SK-N-SH treated with all-trans-retinoic acid at 6 μM for 48 hours (cell line): ENCODE results near the gene EHD1.

ENCODE experiments used
- ATAC-seq: fragments of 200-7000 bp; cut with Tn5 transposase; 3 replicates; pipeline ENCODE4 v1.9.1; 2020; ENCODE audit warnings: mild to moderate bottlenecking, moderate library complexity
- ARNTL ChIP-seq: fragments of 450-650 bp; formaldehyde crosslinking; IDR thresholded peaks from 2 replicates; pipeline ENCODE4 v1.5.0; 2020; ENCODE audit warnings: low read depth, mild to moderate bottlenecking, moderate library complexity, borderline replicate concordance
- BACH2 ChIP-seq: fragments of 250-450 bp; sonication (Bioruptor Pico); IDR thresholded peaks from 2 replicates; pipeline ENCODE4 v1.9.0; 2021; ENCODE audit warnings: mild to moderate bottlenecking, borderline replicate concordance
- CSDC2 ChIP-seq: fragments of 250-450 bp; sonication (Bioruptor Pico); IDR thresholded peaks from 2 replicates; pipeline ENCODE4 v1.5.0; 2020; ENCODE audit warnings: mild to moderate bottlenecking, moderate library complexity
- ISL1 ChIP-seq: fragments of 250-450 bp; sonication (Bioruptor Pico); IDR thresholded peaks from 2 replicates; pipeline ENCODE4 v2.1.2; 2022; ENCODE audit warnings: mild to moderate bottlenecking, moderate library complexity
- PPARA ChIP-seq: fragments of 250-450 bp; sonication (Bioruptor Pico); IDR thresholded peaks from 2 replicates; pipeline ENCODE4 v1.5.0; 2020; ENCODE audit warnings: mild to moderate bottlenecking, borderline replicate concordance
- RARB ChIP-seq: fragments of 250-450 bp; sonication (Bioruptor Pico); IDR thresholded peaks from 2 replicates; pipeline ENCODE4 v1.8.0; 2021; ENCODE audit warnings: mild to moderate bottlenecking, moderate library complexity
- TOX ChIP-seq: fragments of 250-450 bp; sonication (Bioruptor Pico); IDR thresholded peaks from 2 replicates; pipeline ENCODE4 v1.8.0; 2021; ENCODE audit warnings: mild to moderate bottlenecking, moderate library complexity, borderline replicate concordance
- ZC3H10 ChIP-seq: fragments of 250-450 bp; sonication (Bioruptor Pico); IDR thresholded peaks from 2 replicates; pipeline ENCODE4 v1.5.1; 2021; ENCODE audit warnings: mild to moderate bottlenecking, moderate library complexity
- ZFP3 ChIP-seq: fragments of 250-450 bp; sonication (Bioruptor Pico); IDR thresholded peaks from 2 replicates; pipeline ENCODE4 v1.5.0; 2020; ENCODE audit warnings: mild to moderate bottlenecking, moderate library complexity
- ZFP30 ChIP-seq: fragments of 450-650 bp; formaldehyde crosslinking; IDR thresholded peaks from 2 replicates; pipeline ENCODE4 v1.5.0; 2022; ENCODE audit warnings: mild to moderate bottlenecking, moderate library complexity
- ZNF565 ChIP-seq: fragments of 450-650 bp; formaldehyde crosslinking; conservative IDR thresholded peaks from 2 replicates; pipeline ENCODE4 v1.5.0; 2020; ENCODE audit warnings: low read depth, mild to moderate bottlenecking, moderate library complexity
- ZNF70 ChIP-seq: fragments of 450-650 bp; formaldehyde crosslinking; IDR thresholded peaks from 2 replicates; pipeline ENCODE4 v1.5.0; 2020; ENCODE audit warnings: mild to moderate bottlenecking, moderate library complexity
- ZNF8 ChIP-seq: fragments of 450-650 bp; formaldehyde crosslinking; IDR thresholded peaks from 2 replicates; pipeline ENCODE4 v1.5.0; 2020; ENCODE audit warnings: mild to moderate bottlenecking, moderate library complexity
- TF ChIP-seq, protein P1 (sequence below): fragments of 250-450 bp; sonication (Bioruptor Pico); IDR thresholded peaks from 2 replicates; pipeline ENCODE4 v1.8.0; 2020; ENCODE audit warnings: mild to moderate bottlenecking, moderate library complexity, borderline replicate concordance
- TF ChIP-seq, protein P2 (sequence below): fragments of 250-450 bp; sonication (Bioruptor Pico); IDR thresholded peaks from 2 replicates; pipeline ENCODE4 v1.5.1; 2021; ENCODE audit warnings: mild to moderate bottlenecking, moderate library complexity
- TF ChIP-seq, protein P3 (sequence below): fragments of 250-450 bp; sonication (Bioruptor Pico); IDR thresholded peaks from 2 replicates; pipeline ENCODE4 v1.5.1; 2020; ENCODE audit warnings: low read depth, mild to moderate bottlenecking, moderate library complexity
- TF ChIP-seq, protein P4 (sequence below): fragments of 250-450 bp; sonication (Bioruptor Pico); IDR thresholded peaks from 2 replicates; pipeline ENCODE4 v1.5.0; 2020; ENCODE audit warnings: mild to moderate bottlenecking, moderate library complexity

EHD1 gene

DNA sequence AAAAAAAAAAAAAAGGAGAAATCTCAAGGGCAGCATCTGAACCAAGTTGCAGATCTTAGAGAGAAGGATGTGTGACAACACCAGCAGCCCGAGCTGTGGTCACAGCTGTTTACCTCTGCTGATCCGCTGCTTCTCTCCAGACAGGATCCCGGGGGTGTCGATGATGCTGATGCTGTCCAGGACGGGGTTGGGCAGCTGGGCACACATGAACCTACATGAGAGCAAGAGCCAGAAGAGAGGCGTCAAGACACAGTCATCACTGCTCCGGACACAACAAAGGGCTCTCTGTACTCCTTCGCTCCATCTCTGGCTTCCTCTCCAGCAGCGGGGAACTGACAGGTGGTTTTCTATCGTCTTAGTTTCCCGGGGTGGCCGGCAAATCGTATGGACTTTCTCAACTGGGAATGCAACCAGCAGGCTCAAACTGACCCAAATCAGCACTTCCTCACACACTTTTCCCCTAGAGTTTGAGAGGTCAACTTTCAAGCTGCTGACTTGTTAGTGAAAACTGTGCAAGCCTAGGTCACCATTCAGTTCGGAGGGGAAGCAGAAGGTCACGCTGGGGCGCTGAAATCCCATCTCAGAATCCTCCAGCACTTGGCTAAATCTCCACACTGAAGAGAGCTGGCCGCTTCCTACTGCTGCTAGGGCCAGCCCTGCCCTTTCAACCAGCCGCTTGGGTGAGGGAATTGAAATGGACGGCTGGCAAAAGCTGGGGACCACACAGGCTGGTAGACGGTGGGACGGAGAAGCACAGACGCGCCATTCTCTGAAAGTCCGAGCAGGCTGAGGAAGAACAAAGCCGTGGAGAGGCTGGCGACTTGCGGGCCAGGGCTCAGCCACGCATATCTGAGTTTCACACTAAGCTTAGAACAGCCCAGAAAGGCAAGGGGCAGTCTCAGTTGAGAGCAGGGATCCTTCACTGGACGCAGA is 3.8 kb downstream of the EHD1 start:
- no peak for TF ChIP-seq PPARA (CRISPR knock-in tag)
- TF ChIP-seq CSDC2: no peak
- TF ChIP-seq, protein P1, sequence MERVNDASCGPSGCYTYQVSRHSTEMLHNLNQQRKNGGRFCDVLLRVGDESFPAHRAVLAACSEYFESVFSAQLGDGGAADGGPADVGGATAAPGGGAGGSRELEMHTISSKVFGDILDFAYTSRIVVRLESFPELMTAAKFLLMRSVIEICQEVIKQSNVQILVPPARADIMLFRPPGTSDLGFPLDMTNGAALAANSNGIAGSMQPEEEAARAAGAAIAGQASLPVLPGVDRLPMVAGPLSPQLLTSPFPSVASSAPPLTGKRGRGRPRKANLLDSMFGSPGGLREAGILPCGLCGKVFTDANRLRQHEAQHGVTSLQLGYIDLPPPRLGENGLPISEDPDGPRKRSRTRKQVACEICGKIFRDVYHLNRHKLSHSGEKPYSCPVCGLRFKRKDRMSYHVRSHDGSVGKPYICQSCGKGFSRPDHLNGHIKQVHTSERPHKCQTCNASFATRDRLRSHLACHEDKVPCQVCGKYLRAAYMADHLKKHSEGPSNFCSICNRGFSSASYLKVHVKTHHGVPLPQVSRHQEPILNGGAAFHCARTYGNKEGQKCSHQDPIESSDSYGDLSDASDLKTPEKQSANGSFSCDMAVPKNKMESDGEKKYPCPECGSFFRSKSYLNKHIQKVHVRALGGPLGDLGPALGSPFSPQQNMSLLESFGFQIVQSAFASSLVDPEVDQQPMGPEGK (CRISPR knock-in tag): no peak
- no peak for TF ChIP-seq ZNF8 (CRISPR knock-in tag)
- TF ChIP-seq ISL1 (CRISPR knock-in tag): no peak
- TF ChIP-seq, protein P2, sequence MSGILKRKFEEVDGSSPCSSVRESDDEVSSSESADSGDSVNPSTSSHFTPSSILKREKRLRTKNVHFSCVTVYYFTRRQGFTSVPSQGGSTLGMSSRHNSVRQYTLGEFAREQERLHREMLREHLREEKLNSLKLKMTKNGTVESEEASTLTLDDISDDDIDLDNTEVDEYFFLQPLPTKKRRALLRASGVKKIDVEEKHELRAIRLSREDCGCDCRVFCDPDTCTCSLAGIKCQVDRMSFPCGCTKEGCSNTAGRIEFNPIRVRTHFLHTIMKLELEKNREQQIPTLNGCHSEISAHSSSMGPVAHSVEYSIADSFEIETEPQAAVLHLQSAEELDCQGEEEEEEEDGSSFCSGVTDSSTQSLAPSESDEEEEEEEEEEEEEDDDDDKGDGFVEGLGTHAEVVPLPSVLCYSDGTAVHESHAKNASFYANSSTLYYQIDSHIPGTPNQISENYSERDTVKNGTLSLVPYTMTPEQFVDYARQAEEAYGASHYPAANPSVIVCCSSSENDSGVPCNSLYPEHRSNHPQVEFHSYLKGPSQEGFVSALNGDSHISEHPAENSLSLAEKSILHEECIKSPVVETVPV: no peak
- TF ChIP-seq ZNF565: no peak
- TF ChIP-seq ARNTL (CRISPR knock-in tag): no peak
- no peak for TF ChIP-seq ZNF70 (CRISPR knock-in tag)
- no peak for TF ChIP-seq RARB (CRISPR knock-in tag)
- no peak for TF ChIP-seq ZFP30 (CRISPR knock-in tag)
- TF ChIP-seq ZFP3: no peak
- TF ChIP-seq, protein P3, sequence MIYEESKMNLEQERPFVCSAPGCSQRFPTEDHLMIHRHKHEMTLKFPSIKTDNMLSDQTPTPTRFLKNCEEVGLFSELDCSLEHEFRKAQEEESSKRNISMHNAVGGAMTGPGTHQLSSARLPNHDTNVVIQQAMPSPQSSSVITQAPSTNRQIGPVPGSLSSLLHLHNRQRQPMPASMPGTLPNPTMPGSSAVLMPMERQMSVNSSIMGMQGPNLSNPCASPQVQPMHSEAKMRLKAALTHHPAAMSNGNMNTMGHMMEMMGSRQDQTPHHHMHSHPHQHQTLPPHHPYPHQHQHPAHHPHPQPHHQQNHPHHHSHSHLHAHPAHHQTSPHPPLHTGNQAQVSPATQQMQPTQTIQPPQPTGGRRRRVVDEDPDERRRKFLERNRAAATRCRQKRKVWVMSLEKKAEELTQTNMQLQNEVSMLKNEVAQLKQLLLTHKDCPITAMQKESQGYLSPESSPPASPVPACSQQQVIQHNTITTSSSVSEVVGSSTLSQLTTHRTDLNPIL (CRISPR knock-in tag): no peak
- no peak for ATAC-seq

DNA sequence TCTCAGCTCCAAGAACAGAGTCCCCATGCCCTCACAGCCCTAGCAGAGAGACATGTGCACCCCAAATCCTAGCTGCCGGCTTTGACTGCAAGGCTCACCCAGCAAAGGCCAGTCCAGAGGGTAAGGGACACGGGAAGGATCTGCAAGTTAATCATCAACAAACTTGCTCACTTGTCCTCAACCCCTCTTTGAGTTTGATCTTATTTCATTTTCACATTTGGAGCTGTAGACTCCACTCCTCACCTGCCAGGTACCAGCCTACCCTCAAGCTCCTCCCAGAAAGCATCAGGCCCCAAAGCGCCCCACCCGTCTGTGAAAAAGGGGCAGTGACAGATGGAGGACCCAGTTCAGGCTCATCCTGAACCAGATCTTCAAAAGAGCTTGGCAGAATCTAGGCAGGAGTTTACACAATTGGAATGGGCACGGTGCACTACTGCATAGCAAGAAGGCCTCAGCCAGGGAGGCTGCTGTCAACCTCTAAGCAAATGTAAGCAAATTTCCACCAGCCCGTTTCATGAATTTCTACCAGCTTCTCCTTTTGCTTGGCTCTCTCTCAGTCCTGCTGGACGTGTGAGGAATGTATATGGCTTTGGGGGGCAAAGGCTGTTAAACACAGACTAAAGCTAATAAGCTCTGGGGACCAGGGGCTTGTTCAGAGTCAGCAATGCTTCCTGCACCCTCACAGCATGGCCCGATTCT is 5.5 kb downstream of the EHD1 start:
- no peak for ATAC-seq
- no peak for TF ChIP-seq RARB (CRISPR knock-in tag)
- TF ChIP-seq ZC3H10 (CRISPR knock-in tag): no peak
- no peak for TF ChIP-seq BACH2
- TF ChIP-seq ARNTL (CRISPR knock-in tag): no peak
- TF ChIP-seq PPARA (CRISPR knock-in tag): no peak
- TF ChIP-seq, protein P1 (CRISPR knock-in tag): no peak
- TF ChIP-seq, protein P4, sequence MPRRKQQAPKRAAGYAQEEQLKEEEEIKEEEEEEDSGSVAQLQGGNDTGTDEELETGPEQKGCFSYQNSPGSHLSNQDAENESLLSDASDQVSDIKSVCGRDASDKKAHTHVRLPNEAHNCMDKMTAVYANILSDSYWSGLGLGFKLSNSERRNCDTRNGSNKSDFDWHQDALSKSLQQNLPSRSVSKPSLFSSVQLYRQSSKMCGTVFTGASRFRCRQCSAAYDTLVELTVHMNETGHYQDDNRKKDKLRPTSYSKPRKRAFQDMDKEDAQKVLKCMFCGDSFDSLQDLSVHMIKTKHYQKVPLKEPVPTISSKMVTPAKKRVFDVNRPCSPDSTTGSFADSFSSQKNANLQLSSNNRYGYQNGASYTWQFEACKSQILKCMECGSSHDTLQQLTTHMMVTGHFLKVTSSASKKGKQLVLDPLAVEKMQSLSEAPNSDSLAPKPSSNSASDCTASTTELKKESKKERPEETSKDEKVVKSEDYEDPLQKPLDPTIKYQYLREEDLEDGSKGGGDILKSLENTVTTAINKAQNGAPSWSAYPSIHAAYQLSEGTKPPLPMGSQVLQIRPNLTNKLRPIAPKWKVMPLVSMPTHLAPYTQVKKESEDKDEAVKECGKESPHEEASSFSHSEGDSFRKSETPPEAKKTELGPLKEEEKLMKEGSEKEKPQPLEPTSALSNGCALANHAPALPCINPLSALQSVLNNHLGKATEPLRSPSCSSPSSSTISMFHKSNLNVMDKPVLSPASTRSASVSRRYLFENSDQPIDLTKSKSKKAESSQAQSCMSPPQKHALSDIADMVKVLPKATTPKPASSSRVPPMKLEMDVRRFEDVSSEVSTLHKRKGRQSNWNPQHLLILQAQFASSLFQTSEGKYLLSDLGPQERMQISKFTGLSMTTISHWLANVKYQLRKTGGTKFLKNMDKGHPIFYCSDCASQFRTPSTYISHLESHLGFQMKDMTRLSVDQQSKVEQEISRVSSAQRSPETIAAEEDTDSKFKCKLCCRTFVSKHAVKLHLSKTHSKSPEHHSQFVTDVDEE (CRISPR knock-in tag): no peak
- TF ChIP-seq, protein P3 (CRISPR knock-in tag): no peak

DNA sequence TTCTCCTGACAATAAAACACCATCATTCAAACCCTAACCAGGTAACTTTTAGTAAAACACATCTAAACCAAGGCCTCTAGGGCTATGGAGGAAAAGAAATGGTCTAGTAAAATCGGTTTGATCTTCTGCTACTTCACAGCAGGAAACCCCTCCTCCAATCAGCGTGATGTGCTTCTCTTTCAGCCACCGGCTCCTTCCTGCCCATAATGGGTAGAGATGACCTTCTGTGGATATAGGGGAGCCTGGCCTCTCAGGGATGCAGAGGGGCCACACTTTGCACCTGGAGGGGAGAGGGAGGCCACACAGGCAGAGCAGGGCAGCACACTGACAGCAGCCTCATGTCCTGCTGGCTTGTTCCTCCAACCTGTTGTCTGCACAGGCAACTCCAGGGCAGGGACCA is 6.9 kb downstream of the EHD1 start:
- ATAC-seq: no peak

More for the DNA sequence above, 6.9 kb downstream of the EHD1 start:
- TF ChIP-seq TOX (CRISPR knock-in tag) (no peak), BACH2 (no peak)
- TF ChIP-seq, all 23 proteins: peak for 0
